ENCODE measurements around the gene TEX22.

TEX22 gene

DNA sequence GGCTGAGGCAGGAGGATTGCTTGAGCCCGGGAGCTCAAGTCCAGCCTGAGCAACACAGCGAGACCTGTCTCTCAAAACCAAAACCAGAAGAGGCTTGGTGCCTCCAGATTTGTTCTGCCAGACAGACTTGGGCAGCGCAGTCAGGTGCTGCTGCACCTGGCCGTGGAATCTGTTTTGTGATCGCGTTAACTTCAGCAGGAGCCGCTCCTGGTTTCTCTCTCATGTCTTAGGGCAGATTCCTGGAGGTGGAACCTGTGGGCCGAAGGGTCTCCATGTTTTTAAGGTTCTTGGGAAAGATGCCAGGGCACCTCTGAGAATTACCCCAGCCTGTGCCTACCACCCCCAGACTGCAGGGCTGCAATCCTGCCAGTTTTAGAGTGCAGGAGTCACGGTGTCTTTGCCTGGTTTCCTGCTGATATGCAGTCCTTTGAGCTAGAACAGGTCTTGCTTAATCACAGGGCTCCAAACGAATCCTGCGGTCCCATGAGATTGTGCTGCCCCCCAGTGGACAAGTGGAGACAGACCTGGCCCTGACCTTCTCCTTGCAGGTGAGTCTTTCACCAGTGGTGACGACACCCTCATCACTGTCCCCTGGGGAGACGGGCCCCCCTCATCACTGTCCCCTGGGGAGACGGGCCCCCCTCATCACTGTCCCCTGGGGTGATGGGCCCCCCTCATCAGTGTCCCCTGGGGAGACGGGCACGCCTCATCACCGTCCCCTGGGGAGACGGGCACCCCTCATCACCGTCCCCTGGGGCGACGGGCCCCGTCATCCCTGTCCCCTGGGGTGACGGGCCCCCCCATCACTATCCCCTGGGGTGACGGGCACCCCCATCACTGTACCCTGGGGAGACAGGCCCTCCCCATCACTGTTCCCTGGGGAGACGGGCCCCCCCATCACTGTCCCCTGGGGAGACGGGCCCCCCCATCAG lies 46.2 kb upstream of the TEX22 start:
- intact Hi-C loops (cut with DNase I; ENCODE audit: low total_unique reads) = loop anchor here (2.0 to 5.0 kb wide), 2 partner anchors 151 to 265 kb away; no protein-coding TSS in a partner anchor
- no peak overlapping the region for H3K27ac ChIP-seq
- peaks cover 0 to 59% (median 19%) of the 10 kb centered on the region in 3 donors for H3K36me3 ChIP-seq

DNA sequence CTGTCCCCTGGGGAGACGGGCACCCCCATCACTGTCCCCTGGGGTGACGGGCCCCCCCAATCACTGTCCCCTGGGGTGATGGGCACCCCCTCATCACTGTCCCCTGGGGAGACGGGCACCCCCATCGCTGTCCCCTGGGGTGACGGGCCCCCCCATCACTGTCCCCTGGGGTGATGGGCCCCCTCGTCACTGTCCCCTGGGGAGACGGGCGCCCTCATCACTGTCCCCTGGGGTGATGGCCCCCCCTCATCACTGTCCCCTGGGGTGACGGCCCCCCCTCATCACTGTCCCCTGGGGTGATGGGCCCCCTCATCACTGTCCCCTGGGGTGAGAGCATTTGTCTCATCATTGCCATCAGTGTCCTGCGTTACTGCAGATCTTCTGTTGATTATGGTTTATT lies 45.2 kb upstream of the TEX22 start:
- DNase-seq = no peak
- H3K4me3 ChIP-seq = no peak overlapping the region
- intact Hi-C loops (cut with DNase I; ENCODE audit: low total_unique reads) = loop anchor here (5.0 kb wide), 1 partner anchor 266 kb away; no protein-coding TSS in a partner anchor
- H3K27me3 ChIP-seq = no peaks in the 10 kb centered on the region
- no peak overlapping the region for H3K27ac ChIP-seq
- H3K9me3 ChIP-seq = no peaks in the 10 kb centered on the region
- peaks cover 0 to 66% (median 24%) of the 10 kb centered on the region in 3 donors for H3K36me3 ChIP-seq
- TF ChIP-seq, protein P1, sequence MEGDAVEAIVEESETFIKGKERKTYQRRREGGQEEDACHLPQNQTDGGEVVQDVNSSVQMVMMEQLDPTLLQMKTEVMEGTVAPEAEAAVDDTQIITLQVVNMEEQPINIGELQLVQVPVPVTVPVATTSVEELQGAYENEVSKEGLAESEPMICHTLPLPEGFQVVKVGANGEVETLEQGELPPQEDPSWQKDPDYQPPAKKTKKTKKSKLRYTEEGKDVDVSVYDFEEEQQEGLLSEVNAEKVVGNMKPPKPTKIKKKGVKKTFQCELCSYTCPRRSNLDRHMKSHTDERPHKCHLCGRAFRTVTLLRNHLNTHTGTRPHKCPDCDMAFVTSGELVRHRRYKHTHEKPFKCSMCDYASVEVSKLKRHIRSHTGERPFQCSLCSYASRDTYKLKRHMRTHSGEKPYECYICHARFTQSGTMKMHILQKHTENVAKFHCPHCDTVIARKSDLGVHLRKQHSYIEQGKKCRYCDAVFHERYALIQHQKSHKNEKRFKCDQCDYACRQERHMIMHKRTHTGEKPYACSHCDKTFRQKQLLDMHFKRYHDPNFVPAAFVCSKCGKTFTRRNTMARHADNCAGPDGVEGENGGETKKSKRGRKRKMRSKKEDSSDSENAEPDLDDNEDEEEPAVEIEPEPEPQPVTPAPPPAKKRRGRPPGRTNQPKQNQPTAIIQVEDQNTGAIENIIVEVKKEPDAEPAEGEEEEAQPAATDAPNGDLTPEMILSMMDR (IDR thresholded peaks at IDR 0.05) = no peak
- no peaks in the 10 kb centered on the region for H3K4me1 ChIP-seq

More for the DNA sequence above, 46.2 kb upstream of the TEX22 start:
- DNase-seq = peak; percentile 75 to 90
- TF ChIP-seq, protein P1 (IDR thresholded peaks at IDR 0.05) = peak; percentile 79 to 87
- H3K4me3 ChIP-seq = no peak overlapping the region
- H3K4me1 ChIP-seq = no peaks in the 10 kb centered on the region
- H3K9me3 ChIP-seq = no peaks in the 10 kb centered on the region
- no peaks in the 10 kb centered on the region for H3K27me3 ChIP-seq

DNA sequence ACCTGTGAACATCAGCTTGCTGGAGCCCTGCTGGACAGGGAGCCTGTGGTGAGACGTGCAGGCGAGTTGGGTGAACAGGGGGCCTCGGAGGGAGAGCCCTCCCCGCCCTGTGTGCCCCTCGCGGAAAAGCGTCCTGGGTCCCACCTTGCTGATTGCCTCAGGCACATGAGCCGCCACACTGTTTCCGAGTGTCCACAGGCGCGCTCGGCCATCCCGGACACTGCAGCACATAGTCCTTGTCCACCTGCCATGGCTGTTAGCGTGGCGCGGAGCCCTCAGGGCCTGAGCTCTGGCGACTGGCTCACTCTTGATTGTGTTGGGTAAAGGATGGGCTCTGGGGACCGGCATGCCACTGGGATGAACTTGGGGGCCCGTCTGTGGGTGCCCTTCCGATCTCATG lies 43.8 kb upstream of the TEX22 start:
- H3K36me3 ChIP-seq = peaks cover 0 to 63% (median 28%) of the 10 kb centered on the region in 3 donors
- intact Hi-C loops (cut with DNase I; ENCODE audit: low total_unique reads) = loop anchor here (5.0 kb wide), 1 partner anchor 267 kb away; no protein-coding TSS in a partner anchor

DNA sequence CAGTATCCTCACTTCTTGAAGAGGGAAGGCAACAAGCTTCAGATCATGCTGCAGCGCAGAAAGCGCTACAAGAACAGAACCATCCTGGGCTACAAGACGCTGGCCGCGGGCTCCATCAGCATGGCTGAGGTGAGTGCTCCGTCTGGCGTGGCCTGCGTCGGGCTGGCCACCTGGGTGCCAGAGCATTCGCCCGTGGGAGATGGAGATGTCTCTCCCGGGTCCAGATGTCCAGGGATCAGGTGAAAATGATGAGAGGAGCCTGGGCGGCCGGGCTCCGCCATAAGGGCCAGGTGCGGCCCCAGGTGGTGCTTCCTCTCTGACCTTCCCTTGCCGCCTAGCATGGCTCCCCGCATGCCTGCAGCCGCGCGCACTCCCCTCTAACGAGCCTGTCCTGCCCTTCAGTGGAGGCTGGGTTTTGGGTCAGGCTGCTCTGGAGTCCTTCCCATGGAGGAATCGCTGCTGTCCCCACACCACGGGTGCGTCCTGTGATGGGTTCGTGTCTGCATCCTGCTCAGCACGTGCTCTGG lies 43.2 kb upstream of the TEX22 start:
- H3K36me3 ChIP-seq = peaks cover 0 to 57% (median 28%) of the 10 kb centered on the region in 3 donors
- H3K4me3 ChIP-seq = no peak overlapping the region
- H3K4me1 ChIP-seq = no peaks in the 10 kb centered on the region
- H3K27ac ChIP-seq = no peak overlapping the region
- intact Hi-C loops (cut with DNase I; ENCODE audit: low total_unique reads) = no loop called here
- TF ChIP-seq, protein P1 (IDR thresholded peaks at IDR 0.05) = no peak
- no peaks in the 10 kb centered on the region for H3K9me3 ChIP-seq
- DNase-seq = no peak
- no peaks in the 10 kb centered on the region for H3K27me3 ChIP-seq

More for the DNA sequence above, 43.8 kb upstream of the TEX22 start:
- no peaks in the 10 kb centered on the region for H3K27me3 ChIP-seq
- no peaks in the 10 kb centered on the region for H3K4me1 ChIP-seq
- no peak overlapping the region for H3K27ac ChIP-seq
- TF ChIP-seq, protein P1 (IDR thresholded peaks at IDR 0.05) = no peak
- H3K9me3 ChIP-seq = no peaks in the 10 kb centered on the region
- no peak for DNase-seq
- H3K4me3 ChIP-seq = no peak overlapping the region

DNA sequence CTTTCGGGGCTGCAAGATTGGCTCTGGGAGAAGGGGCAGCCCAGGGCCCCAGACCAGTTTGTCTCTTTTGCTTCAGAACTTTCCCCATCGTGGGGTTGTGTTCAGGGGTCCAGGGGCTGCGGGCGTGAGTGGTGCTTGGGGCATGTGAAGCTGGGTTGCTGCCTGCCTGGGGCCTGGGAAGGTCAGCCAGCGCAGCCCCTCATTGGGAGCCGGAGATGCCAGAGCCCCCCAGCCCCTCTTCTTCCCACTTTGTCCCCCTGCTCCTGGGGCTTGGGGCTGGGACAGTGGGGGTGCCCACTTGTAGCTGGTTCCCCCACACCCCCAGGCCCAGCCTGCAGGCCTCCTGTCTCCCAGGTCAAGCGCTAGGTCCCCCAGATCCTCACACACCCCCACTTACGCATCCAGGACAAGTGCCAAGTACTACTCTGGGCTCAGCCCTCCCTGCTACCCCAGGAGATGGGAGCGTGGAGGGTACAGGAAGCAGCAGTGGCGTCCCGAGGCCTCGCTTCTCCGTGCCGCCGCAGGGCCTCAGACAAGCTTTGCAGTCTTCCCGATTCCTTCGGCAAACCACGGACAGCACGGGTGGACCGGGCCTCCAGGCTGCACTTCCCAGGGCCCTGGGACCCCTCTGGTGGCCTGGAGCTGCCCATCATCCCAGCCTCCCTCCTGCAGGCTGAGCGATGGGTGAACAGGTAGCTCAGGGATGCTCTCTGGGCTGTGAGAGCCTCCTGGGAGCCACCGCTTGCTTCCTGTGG lies 42.3 kb upstream of the TEX22 start:
- Histone ChIP-seq H3K27me3 (no peaks in the 10 kb centered on the region), H3K9me3 (no peaks in the 10 kb centered on the region), H3K4me3 (no peak overlapping the region), H3K4me1 (no peaks in the 10 kb centered on the region), H3K36me3 (peaks cover 3 to 57% (median 34%) of the 10 kb centered on the region in 3 donors), H3K27ac (no peak overlapping the region)
- intact Hi-C loops (cut with DNase I; ENCODE audit: low total_unique reads) = no loop called here
- no peak for DNase-seq
- TF ChIP-seq, protein P1 (IDR thresholded peaks at IDR 0.05) = no peak
